Upper lobe of right lung (tissue), 1 donor: ENCODE data around the gene PPIL1. TPM values are rescaled to one million over a fixed set of nuclear protein-coding genes. Genes with fewer than 3 reads are reported as not detected.

ENCODE experiments used
- ATAC-seq: fragments of 200-7000 bp; cut with Tn5 transposase; one replicate; pipeline ENCODE4 v1.9.1; 2020; ENCODE audit warnings: mild to moderate bottlenecking, moderate library complexity
- DNase-seq: peaks from one replicate; pipeline ENCODE4 v3.0.0-alpha.2; 2020
- H3K27ac ChIP-seq: fragments of 200-600 bp; one replicate; pipeline ENCODE4 v1.8.0; 2022
- H3K27me3 ChIP-seq: fragments of 200-600 bp; one replicate; pipeline ENCODE4 v1.8.0; 2022; ENCODE audit warnings: mild to moderate bottlenecking
- H3K36me3 ChIP-seq: fragments of 200-600 bp; one replicate; pipeline ENCODE4 v1.8.0; 2022
- H3K4me1 ChIP-seq: fragments of 200-600 bp; one replicate; pipeline ENCODE4 v1.8.0; 2022
- H3K4me3 ChIP-seq: fragments of 200-600 bp; one replicate; pipeline ENCODE4 v1.8.0; 2022; ENCODE audit warnings: mild to moderate bottlenecking
- H3K9me3 ChIP-seq: fragments of 200-600 bp; one replicate; pipeline ENCODE4 v1.8.0; 2022
- intact Hi-C: fragments of 100-400 bp; cut with DNase I; formaldehyde crosslinking; loops from one replicate; pipeline ENCODE4 v1.11.0; 2022
- total RNA-seq: library from RNA; stranded (reverse); fragmentation: NEBNext Ultra II Directional; extraction: Animal tissue kit (Norgen Biotek cat#: 25700); gene quantifications from one replicate; pipeline ENCODE4 v1.2.1, GENCODE V29; 2021
- TF ChIP-seq, protein P1 (sequence below): fragments of 200-600 bp; IDR thresholded peaks from one replicate; pipeline ENCODE4 v1.8.0; 2022; ENCODE audit warnings: antibody characterized with exemption
- donor health status: DM: no; HTN: yes; CAD: no; lungs with severe emphysema.

PPIL1 gene
- total RNA-seq, 1 donor from 2014 or later, result 15.7 TPM

DNA sequence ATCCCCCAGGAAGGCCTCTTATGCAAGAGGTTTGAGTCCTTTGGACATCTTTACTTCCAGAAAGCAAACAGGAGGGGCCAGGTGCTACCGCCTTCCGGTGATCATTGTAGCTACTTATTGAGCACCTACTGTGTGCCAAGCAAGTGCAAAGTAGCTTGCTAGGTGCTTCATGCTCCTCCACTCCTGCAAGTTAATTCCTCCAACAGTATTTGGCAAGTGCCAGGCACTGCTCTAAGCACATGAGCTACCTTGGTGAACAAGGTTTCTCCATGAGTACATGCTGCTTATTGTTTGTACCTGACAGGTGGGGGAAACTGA is 37.6 kb downstream of the PPIL1 start:
- no peak overlapping the region for H3K27ac ChIP-seq
- H3K4me1 ChIP-seq, result peaks cover 25% of the 10 kb centered on the region
- H3K27me3 ChIP-seq, result peaks cover 7% of the 10 kb centered on the region
- DNase-seq, result no peak
- intact Hi-C loops, result no loop called here
- H3K9me3 ChIP-seq, result no peaks in the 10 kb centered on the region
- no peak overlapping the region for H3K4me3 ChIP-seq
- H3K36me3 ChIP-seq, result no peaks in the 10 kb centered on the region
- no peak for ATAC-seq
- TF ChIP-seq, protein P1, sequence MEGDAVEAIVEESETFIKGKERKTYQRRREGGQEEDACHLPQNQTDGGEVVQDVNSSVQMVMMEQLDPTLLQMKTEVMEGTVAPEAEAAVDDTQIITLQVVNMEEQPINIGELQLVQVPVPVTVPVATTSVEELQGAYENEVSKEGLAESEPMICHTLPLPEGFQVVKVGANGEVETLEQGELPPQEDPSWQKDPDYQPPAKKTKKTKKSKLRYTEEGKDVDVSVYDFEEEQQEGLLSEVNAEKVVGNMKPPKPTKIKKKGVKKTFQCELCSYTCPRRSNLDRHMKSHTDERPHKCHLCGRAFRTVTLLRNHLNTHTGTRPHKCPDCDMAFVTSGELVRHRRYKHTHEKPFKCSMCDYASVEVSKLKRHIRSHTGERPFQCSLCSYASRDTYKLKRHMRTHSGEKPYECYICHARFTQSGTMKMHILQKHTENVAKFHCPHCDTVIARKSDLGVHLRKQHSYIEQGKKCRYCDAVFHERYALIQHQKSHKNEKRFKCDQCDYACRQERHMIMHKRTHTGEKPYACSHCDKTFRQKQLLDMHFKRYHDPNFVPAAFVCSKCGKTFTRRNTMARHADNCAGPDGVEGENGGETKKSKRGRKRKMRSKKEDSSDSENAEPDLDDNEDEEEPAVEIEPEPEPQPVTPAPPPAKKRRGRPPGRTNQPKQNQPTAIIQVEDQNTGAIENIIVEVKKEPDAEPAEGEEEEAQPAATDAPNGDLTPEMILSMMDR, result no peak

DNA sequence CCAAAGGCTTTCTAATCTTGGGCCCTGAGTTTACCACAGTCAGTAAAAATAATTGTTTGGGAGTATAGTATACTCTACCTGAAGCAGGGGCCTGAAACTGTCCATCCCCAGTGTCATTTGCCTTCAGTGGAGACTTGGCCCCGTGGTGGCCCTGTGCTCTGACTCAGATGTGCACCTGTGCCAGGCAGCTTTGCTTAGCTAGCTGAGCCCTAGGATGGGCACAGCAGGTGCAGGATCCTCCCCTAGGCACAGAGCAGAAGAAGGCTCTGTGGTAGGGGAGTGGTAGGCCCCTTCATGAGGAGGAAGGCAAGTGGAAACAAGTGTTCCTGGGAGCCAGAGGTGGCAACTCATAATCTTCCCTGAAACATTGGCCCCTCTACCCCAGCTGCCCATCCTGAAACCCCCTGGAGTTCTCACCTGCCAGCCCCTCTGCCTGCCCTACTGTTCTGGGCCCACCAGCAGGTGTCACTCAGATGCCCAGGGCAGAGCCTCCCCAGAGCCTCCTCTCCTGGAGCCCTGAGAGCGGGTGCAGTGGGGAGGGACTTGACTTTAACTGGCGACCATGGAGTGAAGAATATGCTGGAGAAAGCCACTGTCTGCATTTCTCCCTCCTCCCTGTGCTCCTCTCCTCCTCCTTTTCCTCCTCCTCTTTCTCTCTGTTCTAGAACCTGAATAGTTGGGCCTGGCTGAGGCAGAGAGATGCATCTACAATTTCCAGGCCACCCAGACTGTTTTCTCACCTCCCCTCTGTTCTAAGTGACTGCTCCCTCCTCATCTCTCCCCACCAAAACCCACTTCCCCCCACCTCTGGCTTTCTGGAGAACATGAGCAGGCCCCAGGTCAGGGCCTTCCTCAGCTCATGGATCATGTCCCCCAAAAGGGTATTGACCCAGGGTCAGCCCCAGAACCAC is 38.2 kb downstream of the PPIL1 start:
- Histone ChIP-seq H3K4me3 (no peak overlapping the region), H3K9me3 (no peaks in the 10 kb centered on the region), H3K36me3 (no peaks in the 10 kb centered on the region), H3K27me3 (peaks cover 7% of the 10 kb centered on the region), H3K4me1 (peaks cover 22% of the 10 kb centered on the region), H3K27ac (no peak overlapping the region)
- intact Hi-C loops, result no loop called here
- no peak for ATAC-seq
- DNase-seq, result no peak
- TF ChIP-seq, protein P1, result no peak

DNA sequence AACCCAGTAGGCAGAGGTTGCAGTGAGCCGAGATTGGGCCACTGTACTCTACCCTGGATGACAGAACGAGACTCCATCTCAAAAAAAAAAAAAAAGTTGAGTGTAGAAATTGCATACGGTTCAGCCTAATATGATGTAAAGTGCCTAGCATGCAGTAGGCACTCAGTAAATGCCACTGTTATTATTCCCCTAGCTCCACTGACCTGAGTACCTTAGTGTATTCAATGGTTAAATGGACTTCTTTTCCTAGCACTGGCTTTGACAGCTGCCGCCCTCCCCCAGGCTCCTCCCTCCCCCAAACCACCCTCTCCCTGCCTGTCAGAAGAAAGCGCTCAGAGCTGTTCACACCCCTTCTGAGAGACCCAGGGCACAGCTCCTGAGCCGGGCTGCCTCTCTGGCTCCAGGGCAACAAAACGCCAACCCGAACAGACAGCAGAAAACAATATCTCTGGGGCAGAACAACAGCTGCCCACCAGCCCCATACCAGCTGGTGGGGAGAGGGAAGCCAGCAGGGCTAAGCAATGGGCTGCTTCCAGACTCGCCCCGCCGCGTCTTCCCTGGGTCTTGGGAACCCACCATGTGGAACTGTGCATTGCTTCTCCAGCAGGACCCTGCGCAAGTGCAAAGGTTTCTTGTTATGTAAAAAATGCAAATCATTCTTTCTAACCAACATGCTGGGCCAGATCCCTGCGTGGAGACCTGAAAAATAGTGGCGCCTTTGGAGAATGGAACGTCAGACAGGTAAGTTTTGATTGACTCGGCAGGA is 39.8 kb downstream of the PPIL1 start:
- ATAC-seq (no peak), DNase-seq (no peak)
- H3K27ac ChIP-seq, result no peak overlapping the region
- TF ChIP-seq, protein P1, result no peak
- intact Hi-C loops, result no loop called here
- peaks cover 7% of the 10 kb centered on the region for H3K27me3 ChIP-seq
- peaks cover 14% of the 10 kb centered on the region for H3K4me1 ChIP-seq
- H3K9me3 ChIP-seq, result no peaks in the 10 kb centered on the region
- no peaks in the 10 kb centered on the region for H3K36me3 ChIP-seq
- H3K4me3 ChIP-seq, result no peak overlapping the region

DNA sequence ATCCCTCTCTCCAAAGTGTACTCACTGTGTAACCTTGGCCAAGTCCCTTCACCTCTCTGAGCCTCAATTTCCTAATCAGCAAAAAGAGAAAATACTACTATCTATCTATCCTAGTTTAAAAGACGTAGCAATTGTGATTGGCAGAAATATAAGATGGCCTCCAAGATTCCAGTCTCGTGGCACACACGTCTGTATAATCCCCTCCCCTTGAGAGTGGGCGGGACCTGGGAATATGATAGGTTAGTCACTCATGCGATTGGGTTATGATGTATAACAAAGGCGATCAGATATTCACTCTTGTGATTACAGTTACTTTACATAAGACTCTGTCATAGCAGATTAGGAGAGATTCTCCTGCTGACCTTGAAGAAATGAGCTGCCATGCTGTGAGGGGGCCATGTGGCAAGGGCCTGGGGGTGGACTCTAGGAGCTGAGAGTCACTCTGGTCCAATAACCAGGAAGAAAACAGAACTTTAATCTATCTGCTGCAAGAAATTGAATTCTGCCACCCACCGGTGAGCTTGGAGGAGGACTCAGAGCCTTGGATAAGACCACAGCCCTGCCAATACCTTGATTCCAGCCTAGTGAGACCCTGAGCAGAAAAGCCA is 41.3 kb downstream of the PPIL1 start:
- no peaks in the 10 kb centered on the region for H3K27me3 ChIP-seq
- H3K9me3 ChIP-seq, result no peaks in the 10 kb centered on the region
- H3K4me3 ChIP-seq, result no peak overlapping the region
- peaks cover 9% of the 10 kb centered on the region for H3K4me1 ChIP-seq
- H3K27ac ChIP-seq, result no peak overlapping the region
- TF ChIP-seq, protein P1, result no peak
- ATAC-seq, result no peak
- DNase-seq, result no peak
- intact Hi-C loops, result no loop called here
- no peaks in the 10 kb centered on the region for H3K36me3 ChIP-seq

DNA sequence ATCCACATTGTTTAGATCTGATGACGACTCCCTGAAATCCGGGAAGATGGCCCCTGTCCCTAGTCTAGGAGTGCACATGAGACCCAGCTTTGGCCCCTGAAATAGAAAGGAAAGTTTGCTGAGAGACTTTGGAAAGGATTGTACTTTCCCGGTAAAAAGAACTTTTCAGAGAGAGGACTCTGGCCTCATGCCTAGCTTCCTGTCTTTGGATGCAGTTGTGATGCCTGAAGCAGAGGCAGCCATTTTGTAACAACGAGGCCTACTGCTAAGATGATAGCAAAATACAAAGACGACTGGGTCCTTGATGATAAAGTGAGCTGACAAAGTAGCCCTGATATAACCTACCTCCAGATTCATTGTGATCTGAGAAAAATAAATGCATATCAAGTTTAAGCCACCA is 42.3 kb downstream of the PPIL1 start:
- Histone ChIP-seq H3K27ac (no peak overlapping the region), H3K9me3 (no peaks in the 10 kb centered on the region)
- intact Hi-C loops, result no loop called here

More for the DNA sequence above, 42.3 kb downstream of the PPIL1 start:
- H3K27me3 ChIP-seq, result no peaks in the 10 kb centered on the region
- DNase-seq (no peak), ATAC-seq (no peak)
- no peaks in the 10 kb centered on the region for H3K36me3 ChIP-seq
- peaks cover 17% of the 10 kb centered on the region for H3K4me1 ChIP-seq
- no peak overlapping the region for H3K4me3 ChIP-seq
- TF ChIP-seq, protein P1, result no peak
